HG02610 (cell line): ENCODE data around the gene AGR2.

Experiments
- ATAC-seq: cut with Tn5 transposase; IDR thresholded peaks from one replicate; pipeline ENCODE4 v1.9.1; 2021; ENCODE audit warnings: mild to moderate bottlenecking, moderate library complexity; ENCODE audit not compliant: unreplicated experiment

Gene AGR2

GRCh38 chr7:16743236-16743635, 61.6 kb downstream of the AGR2 start:
- no peak for ATAC-seq

DNA sequence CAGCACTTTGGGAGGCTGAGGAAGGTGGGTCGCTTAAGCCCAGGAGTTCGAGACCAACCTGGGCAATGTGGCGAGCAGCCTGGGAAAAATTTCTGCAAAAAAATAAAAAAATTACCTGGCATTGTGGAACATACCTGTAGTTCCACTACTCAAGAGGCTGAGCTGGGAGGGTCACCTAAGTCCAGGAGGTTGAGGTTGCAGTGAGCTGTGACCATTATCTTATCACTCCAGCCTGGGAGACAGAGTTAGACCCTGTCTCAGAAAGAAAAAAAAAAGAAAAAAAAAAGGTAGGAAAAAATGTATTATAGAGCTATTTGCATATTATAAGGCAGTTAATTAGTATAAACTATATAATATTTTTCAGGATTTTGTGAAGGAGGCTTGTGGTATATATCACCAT, 62.3 kb downstream of the AGR2 start:
- no peak for ATAC-seq
